ENCODE measurements around the gene NTN1.

Gene NTN1

GRCh38 chr17:9223531-9223930 lies 202.2 kb downstream of the NTN1 start:
- TF ChIP-seq ZFX (IDR thresholded peaks at IDR 0.05) = no peak
- TF ChIP-seq, protein P1, sequence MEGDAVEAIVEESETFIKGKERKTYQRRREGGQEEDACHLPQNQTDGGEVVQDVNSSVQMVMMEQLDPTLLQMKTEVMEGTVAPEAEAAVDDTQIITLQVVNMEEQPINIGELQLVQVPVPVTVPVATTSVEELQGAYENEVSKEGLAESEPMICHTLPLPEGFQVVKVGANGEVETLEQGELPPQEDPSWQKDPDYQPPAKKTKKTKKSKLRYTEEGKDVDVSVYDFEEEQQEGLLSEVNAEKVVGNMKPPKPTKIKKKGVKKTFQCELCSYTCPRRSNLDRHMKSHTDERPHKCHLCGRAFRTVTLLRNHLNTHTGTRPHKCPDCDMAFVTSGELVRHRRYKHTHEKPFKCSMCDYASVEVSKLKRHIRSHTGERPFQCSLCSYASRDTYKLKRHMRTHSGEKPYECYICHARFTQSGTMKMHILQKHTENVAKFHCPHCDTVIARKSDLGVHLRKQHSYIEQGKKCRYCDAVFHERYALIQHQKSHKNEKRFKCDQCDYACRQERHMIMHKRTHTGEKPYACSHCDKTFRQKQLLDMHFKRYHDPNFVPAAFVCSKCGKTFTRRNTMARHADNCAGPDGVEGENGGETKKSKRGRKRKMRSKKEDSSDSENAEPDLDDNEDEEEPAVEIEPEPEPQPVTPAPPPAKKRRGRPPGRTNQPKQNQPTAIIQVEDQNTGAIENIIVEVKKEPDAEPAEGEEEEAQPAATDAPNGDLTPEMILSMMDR (conservative IDR thresholded peaks at IDR 0.05) = no peak
- no peak overlapping the region for H3K27ac ChIP-seq

- no peak overlapping the region for H3K27ac ChIP-seq
- TF ChIP-seq, protein P1 (conservative IDR thresholded peaks at IDR 0.05) = no peak
- TF ChIP-seq ZFX (IDR thresholded peaks at IDR 0.05) = no peak
Observed at GRCh38 chr17:9224485-9224884, 203.2 kb downstream of the NTN1 start.

GRCh38 chr17:9225305-9226101 lies 204.2 kb downstream of the NTN1 start:
- H3K27ac ChIP-seq = no peak overlapping the region
- TF ChIP-seq ZFX (IDR thresholded peaks at IDR 0.05) = no peak
- TF ChIP-seq, protein P1 (conservative IDR thresholded peaks at IDR 0.05) = no peak

GRCh38 chr17:9226130-9226793 lies 205.0 kb downstream of the NTN1 start:
- H3K27ac ChIP-seq = no peak overlapping the region
- TF ChIP-seq, protein P1 (conservative IDR thresholded peaks at IDR 0.05) = no peak
- no peak for TF ChIP-seq ZFX (IDR thresholded peaks at IDR 0.05)

DNA sequence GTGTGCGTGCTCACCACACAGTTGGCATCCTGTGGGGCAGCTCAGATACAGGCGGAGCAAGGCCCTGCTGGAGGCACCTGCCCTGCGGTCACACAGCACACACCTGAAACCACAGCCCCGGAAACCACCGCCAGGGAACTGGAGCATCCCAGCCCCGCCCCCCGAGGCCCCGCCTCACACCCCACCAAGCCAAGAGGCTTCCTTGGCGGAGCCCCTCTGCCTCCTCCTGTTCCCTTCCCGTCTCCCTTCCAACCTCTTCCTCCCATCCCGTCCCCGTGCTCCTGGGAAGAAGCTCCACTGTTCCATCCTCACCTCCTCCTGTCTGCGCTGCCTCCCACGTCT lies 205.5 kb downstream of the NTN1 start:
- no peak for TF ChIP-seq ZFX (IDR thresholded peaks at IDR 0.05)
- TF ChIP-seq, protein P1 (conservative IDR thresholded peaks at IDR 0.05) = no peak

DNA sequence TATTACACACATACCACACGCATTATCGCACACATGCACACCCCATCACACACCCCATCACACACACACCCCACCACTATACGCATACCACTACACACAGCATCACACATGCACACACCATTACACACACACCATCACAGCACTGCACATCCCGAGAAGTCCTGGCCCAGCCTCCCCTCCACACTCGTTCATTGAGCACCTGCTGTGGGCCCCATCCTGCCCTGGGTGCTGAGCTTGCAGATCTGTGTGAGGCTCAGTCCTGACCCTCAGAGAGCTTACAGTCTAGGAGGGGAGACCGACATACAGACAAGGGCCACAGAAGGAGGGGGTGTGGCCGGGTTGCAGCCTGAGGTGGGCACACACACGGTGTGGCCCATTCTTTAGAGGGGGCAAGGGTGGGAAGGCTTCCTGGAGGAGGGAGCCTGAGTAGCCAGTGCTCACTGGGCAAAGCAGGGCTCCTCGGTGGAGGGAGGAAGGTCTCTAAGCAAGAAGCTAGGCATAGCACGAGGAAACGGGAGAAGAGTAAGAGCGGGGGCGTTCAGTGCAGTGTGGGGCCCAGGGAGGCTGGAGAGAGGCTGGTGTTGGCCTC lies 206.6 kb downstream of the NTN1 start:
- no peak overlapping the region for H3K27ac ChIP-seq
- TF ChIP-seq ZFX (IDR thresholded peaks at IDR 0.05) = no peak
- TF ChIP-seq, protein P1 (conservative IDR thresholded peaks at IDR 0.05) = no peak

More for the DNA sequence above, 205.5 kb downstream of the NTN1 start:
- no peak overlapping the region for H3K27ac ChIP-seq

Measured in C4-2B (cell line).